T-helper 1 cell treated with Interleukin-12 subunit alpha and Interleukin-12 subunit beta and Interleukin-4 antibody, amounts not matched to agents 30 μg/mL and 1 μg/mL, for 36 hours (primary cell): ENCODE data around the gene ZNF429.

Source experiments
- H3K27ac Mint-ChIP-seq: one replicate; pipeline ENCODE4 v1.8.0; 2021; ENCODE audit warnings: mild to moderate bottlenecking, mixed read lengths
- H3K27me3 Mint-ChIP-seq: one replicate; pipeline ENCODE4 v1.8.0; 2021; ENCODE audit warnings: low read depth, mixed read lengths
- H3K36me3 Mint-ChIP-seq: one replicate; pipeline ENCODE4 v1.8.0; 2021; ENCODE audit warnings: low read depth, mixed read lengths
- H3K4me1 Mint-ChIP-seq: one replicate; pipeline ENCODE4 v1.8.0; 2021; ENCODE audit warnings: low read depth, mixed read lengths
- H3K4me3 Mint-ChIP-seq: one replicate; pipeline ENCODE4 v1.8.0; 2021; ENCODE audit warnings: mild to moderate bottlenecking, moderate library complexity, mixed read lengths
- H3K9me3 Mint-ChIP-seq: one replicate; pipeline ENCODE4 v1.8.0; 2021; ENCODE audit warnings: mixed read lengths

Gene ZNF429

GRCh38 chr19:21568816-21569493, 63.6 kb downstream of the ZNF429 start:
- H3K27me3 Mint-ChIP-seq = no peaks in the 10 kb centered on the region
- H3K4me3 Mint-ChIP-seq = peak overlapping the region; percentile 97
- H3K9me3 Mint-ChIP-seq = peaks cover 61% of the 10 kb centered on the region
- H3K27ac Mint-ChIP-seq = peak overlapping the region; percentile 95
- H3K36me3 Mint-ChIP-seq = peaks cover 16% of the 10 kb centered on the region
- H3K4me1 Mint-ChIP-seq = no peaks in the 10 kb centered on the region

- peaks cover 16% of the 10 kb centered on the region for H3K36me3 Mint-ChIP-seq
- peak overlapping the region; percentile 97 for H3K4me3 Mint-ChIP-seq
- H3K4me1 Mint-ChIP-seq = no peaks in the 10 kb centered on the region
- peaks cover 62% of the 10 kb centered on the region for H3K9me3 Mint-ChIP-seq
- H3K27me3 Mint-ChIP-seq = no peaks in the 10 kb centered on the region
- H3K27ac Mint-ChIP-seq = peak overlapping the region; percentile 95
Observed at GRCh38 chr19:21569494-21569865, 64.1 kb downstream of the ZNF429 start.

GRCh38 chr19:21571316-21571715, 65.9 kb downstream of the ZNF429 start:
- H3K4me1 Mint-ChIP-seq = no peaks in the 10 kb centered on the region
- H3K9me3 Mint-ChIP-seq = peaks cover 68% of the 10 kb centered on the region
- H3K27me3 Mint-ChIP-seq = no peaks in the 10 kb centered on the region
- H3K4me3 Mint-ChIP-seq = no peak overlapping the region
- no peak overlapping the region for H3K27ac Mint-ChIP-seq
- H3K36me3 Mint-ChIP-seq = peaks cover 16% of the 10 kb centered on the region

GRCh38 chr19:21574607-21575006, 69.2 kb downstream of the ZNF429 start:
- Mint-ChIP-seq H3K27ac (no peak overlapping the region), H3K27me3 (no peaks in the 10 kb centered on the region), H3K9me3 (peaks cover 56% of the 10 kb centered on the region), H3K36me3 (peaks cover 4% of the 10 kb centered on the region), H3K4me1 (no peaks in the 10 kb centered on the region), H3K4me3 (no peak overlapping the region)

GRCh38 chr19:21576481-21576880, 71.1 kb downstream of the ZNF429 start:
- H3K27ac Mint-ChIP-seq = no peak overlapping the region
- no peak overlapping the region for H3K4me3 Mint-ChIP-seq
- H3K4me1 Mint-ChIP-seq = no peaks in the 10 kb centered on the region
- peaks cover 58% of the 10 kb centered on the region for H3K9me3 Mint-ChIP-seq
- H3K36me3 Mint-ChIP-seq = peaks cover 4% of the 10 kb centered on the region
- H3K27me3 Mint-ChIP-seq = no peaks in the 10 kb centered on the region

GRCh38 chr19:21580101-21580500, 74.7 kb downstream of the ZNF429 start:
- peaks cover 2% of the 10 kb centered on the region for H3K36me3 Mint-ChIP-seq
- no peak overlapping the region for H3K4me3 Mint-ChIP-seq
- no peaks in the 10 kb centered on the region for H3K27me3 Mint-ChIP-seq
- H3K9me3 Mint-ChIP-seq = peaks cover 54% of the 10 kb centered on the region
- H3K4me1 Mint-ChIP-seq = no peaks in the 10 kb centered on the region
- H3K27ac Mint-ChIP-seq = no peak overlapping the region

GRCh38 chr19:21580818-21581217, 75.4 kb downstream of the ZNF429 start:
- H3K4me1 Mint-ChIP-seq = no peaks in the 10 kb centered on the region
- peaks cover 54% of the 10 kb centered on the region for H3K9me3 Mint-ChIP-seq
- H3K27me3 Mint-ChIP-seq = no peaks in the 10 kb centered on the region
- no peak overlapping the region for H3K4me3 Mint-ChIP-seq
- H3K27ac Mint-ChIP-seq = no peak overlapping the region
- peaks cover 2% of the 10 kb centered on the region for H3K36me3 Mint-ChIP-seq

GRCh38 chr19:21581646-21582240, 76.3 kb downstream of the ZNF429 start:
- peaks cover 46% of the 10 kb centered on the region for H3K9me3 Mint-ChIP-seq
- H3K4me3 Mint-ChIP-seq = no peak overlapping the region
- H3K27ac Mint-ChIP-seq = no peak overlapping the region
- no peaks in the 10 kb centered on the region for H3K4me1 Mint-ChIP-seq
- H3K36me3 Mint-ChIP-seq = peaks cover 2% of the 10 kb centered on the region
- no peaks in the 10 kb centered on the region for H3K27me3 Mint-ChIP-seq

GRCh38 chr19:21584537-21584936, 79.1 kb downstream of the ZNF429 start:
- Mint-ChIP-seq H3K4me3 (no peak overlapping the region), H3K27me3 (no peaks in the 10 kb centered on the region), H3K36me3 (no peaks in the 10 kb centered on the region), H3K9me3 (peaks cover 50% of the 10 kb centered on the region), H3K27ac (no peak overlapping the region), H3K4me1 (no peaks in the 10 kb centered on the region)

GRCh38 chr19:21585281-21585890, 80.0 kb downstream of the ZNF429 start:
- no peaks in the 10 kb centered on the region for H3K36me3 Mint-ChIP-seq
- peaks cover 51% of the 10 kb centered on the region for H3K9me3 Mint-ChIP-seq
- H3K27ac Mint-ChIP-seq = no peak overlapping the region
- H3K4me3 Mint-ChIP-seq = no peak overlapping the region
- no peaks in the 10 kb centered on the region for H3K4me1 Mint-ChIP-seq
- H3K27me3 Mint-ChIP-seq = no peaks in the 10 kb centered on the region

- H3K36me3 Mint-ChIP-seq = no peaks in the 10 kb centered on the region
- H3K4me1 Mint-ChIP-seq = no peaks in the 10 kb centered on the region
- H3K9me3 Mint-ChIP-seq = peaks cover 48% of the 10 kb centered on the region
- H3K27me3 Mint-ChIP-seq = no peaks in the 10 kb centered on the region
- H3K27ac Mint-ChIP-seq = no peak overlapping the region
- peak overlapping the region; percentile 61 for H3K4me3 Mint-ChIP-seq
Observed at GRCh38 chr19:21586311-21587116, 81.1 kb downstream of the ZNF429 start.

GRCh38 chr19:21587117-21587461, 81.7 kb downstream of the ZNF429 start:
- H3K4me3 Mint-ChIP-seq = peak overlapping the region; percentile 61
- H3K27me3 Mint-ChIP-seq = no peaks in the 10 kb centered on the region
- no peak overlapping the region for H3K27ac Mint-ChIP-seq
- H3K4me1 Mint-ChIP-seq = no peaks in the 10 kb centered on the region
- H3K36me3 Mint-ChIP-seq = no peaks in the 10 kb centered on the region
- peaks cover 47% of the 10 kb centered on the region for H3K9me3 Mint-ChIP-seq

- Mint-ChIP-seq H3K36me3 (no peaks in the 10 kb centered on the region), H3K9me3 (peaks cover 50% of the 10 kb centered on the region), H3K27me3 (no peaks in the 10 kb centered on the region), H3K4me3 (no peak overlapping the region), H3K4me1 (no peaks in the 10 kb centered on the region), H3K27ac (no peak overlapping the region)
Observed at GRCh38 chr19:21587549-21587948, 82.1 kb downstream of the ZNF429 start.

GRCh38 chr19:21588065-21588601, 82.7 kb downstream of the ZNF429 start:
- H3K9me3 Mint-ChIP-seq = peaks cover 55% of the 10 kb centered on the region
- H3K27ac Mint-ChIP-seq = no peak overlapping the region
- H3K4me3 Mint-ChIP-seq = no peak overlapping the region
- no peaks in the 10 kb centered on the region for H3K27me3 Mint-ChIP-seq
- H3K4me1 Mint-ChIP-seq = no peaks in the 10 kb centered on the region
- H3K36me3 Mint-ChIP-seq = no peaks in the 10 kb centered on the region
